SK-N-SH treated with all-trans-retinoic acid at 6 μM for 48 hours (cell line): Measurements from ENCODE around the gene OCEL1.

ENCODE experiments used
- ARNTL ChIP-seq: fragments of 450-650 bp; formaldehyde crosslinking; IDR thresholded peaks from 2 replicates; pipeline ENCODE4 v1.5.0; 2020; ENCODE audit warnings: low read depth, mild to moderate bottlenecking, moderate library complexity, borderline replicate concordance
- BACH2 ChIP-seq: fragments of 250-450 bp; sonication (Bioruptor Pico); IDR thresholded peaks from 2 replicates; pipeline ENCODE4 v1.9.0; 2021; ENCODE audit warnings: mild to moderate bottlenecking, borderline replicate concordance
- CSDC2 ChIP-seq: fragments of 250-450 bp; sonication (Bioruptor Pico); IDR thresholded peaks from 2 replicates; pipeline ENCODE4 v1.5.0; 2020; ENCODE audit warnings: mild to moderate bottlenecking, moderate library complexity
- ESRRG ChIP-seq: fragments of 250-450 bp; sonication (Bioruptor Pico); IDR thresholded peaks from 2 replicates; pipeline ENCODE4 v1.6.1; 2021; ENCODE audit warnings: mild to moderate bottlenecking
- GLIS3 ChIP-seq: fragments of 250-450 bp; sonication (Bioruptor Pico); IDR thresholded peaks from 2 replicates; pipeline ENCODE4 v1.5.0; 2020; ENCODE audit warnings: mild to moderate bottlenecking, moderate library complexity
- OSR1 ChIP-seq: fragments of 250-450 bp; sonication (Bioruptor Pico); IDR thresholded peaks from 2 replicates; pipeline ENCODE4 v1.8.0; 2022; ENCODE audit warnings: moderate library complexity, mild to moderate bottlenecking, inconsistent platforms
- TCF4 ChIP-seq: fragments of 250-450 bp; sonication (Bioruptor Pico); IDR thresholded peaks from 2 replicates; pipeline ENCODE4 v1.8.0; 2021; ENCODE audit warnings: mild to moderate bottlenecking, moderate library complexity, borderline replicate concordance
- ZFP30 ChIP-seq: fragments of 450-650 bp; formaldehyde crosslinking; IDR thresholded peaks from 2 replicates; pipeline ENCODE4 v1.5.0; 2022; ENCODE audit warnings: mild to moderate bottlenecking, moderate library complexity
- TF ChIP-seq, protein P1 (sequence below): fragments of 250-450 bp; sonication (Bioruptor Pico); IDR thresholded peaks from 2 replicates; pipeline ENCODE4 v1.5.0; 2020; ENCODE audit warnings: mild to moderate bottlenecking, moderate library complexity

DNA sequence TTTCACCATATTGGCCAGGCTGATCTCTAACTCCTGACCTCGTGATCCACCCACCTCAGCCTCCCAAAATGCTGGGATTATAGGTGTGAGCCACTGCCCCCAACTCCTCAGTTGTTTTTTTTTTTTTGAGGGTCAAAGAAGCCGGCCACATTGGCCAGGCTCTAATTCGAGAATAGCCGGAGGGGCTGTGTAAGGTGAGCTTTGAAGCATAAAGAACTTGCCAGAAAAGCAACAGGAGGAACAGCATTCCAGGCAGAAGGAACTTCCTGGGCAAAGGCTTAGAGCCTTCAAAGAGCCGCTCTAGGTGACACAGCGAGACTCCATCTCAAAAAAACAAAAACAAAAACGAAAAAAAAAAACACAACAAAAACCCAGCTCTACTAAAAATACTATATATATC is 40.0 kb downstream of the OCEL1 start:
- no peak for TF ChIP-seq CSDC2 (CRISPR knock-in tag)
- TF ChIP-seq, protein P1, sequence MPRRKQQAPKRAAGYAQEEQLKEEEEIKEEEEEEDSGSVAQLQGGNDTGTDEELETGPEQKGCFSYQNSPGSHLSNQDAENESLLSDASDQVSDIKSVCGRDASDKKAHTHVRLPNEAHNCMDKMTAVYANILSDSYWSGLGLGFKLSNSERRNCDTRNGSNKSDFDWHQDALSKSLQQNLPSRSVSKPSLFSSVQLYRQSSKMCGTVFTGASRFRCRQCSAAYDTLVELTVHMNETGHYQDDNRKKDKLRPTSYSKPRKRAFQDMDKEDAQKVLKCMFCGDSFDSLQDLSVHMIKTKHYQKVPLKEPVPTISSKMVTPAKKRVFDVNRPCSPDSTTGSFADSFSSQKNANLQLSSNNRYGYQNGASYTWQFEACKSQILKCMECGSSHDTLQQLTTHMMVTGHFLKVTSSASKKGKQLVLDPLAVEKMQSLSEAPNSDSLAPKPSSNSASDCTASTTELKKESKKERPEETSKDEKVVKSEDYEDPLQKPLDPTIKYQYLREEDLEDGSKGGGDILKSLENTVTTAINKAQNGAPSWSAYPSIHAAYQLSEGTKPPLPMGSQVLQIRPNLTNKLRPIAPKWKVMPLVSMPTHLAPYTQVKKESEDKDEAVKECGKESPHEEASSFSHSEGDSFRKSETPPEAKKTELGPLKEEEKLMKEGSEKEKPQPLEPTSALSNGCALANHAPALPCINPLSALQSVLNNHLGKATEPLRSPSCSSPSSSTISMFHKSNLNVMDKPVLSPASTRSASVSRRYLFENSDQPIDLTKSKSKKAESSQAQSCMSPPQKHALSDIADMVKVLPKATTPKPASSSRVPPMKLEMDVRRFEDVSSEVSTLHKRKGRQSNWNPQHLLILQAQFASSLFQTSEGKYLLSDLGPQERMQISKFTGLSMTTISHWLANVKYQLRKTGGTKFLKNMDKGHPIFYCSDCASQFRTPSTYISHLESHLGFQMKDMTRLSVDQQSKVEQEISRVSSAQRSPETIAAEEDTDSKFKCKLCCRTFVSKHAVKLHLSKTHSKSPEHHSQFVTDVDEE (CRISPR knock-in tag): no peak
- no peak for TF ChIP-seq OSR1 (CRISPR knock-in tag)
- no peak for TF ChIP-seq ZFP30 (CRISPR knock-in tag)
- no peak for TF ChIP-seq GLIS3
- no peak for TF ChIP-seq TCF4 (CRISPR knock-in tag)
- no peak for TF ChIP-seq BACH2
- TF ChIP-seq ARNTL (CRISPR knock-in tag): no peak
- TF ChIP-seq ESRRG (CRISPR knock-in tag): no peak
